Measurements from ENCODE around the gene SAYSD1. TPM values are rescaled to one million over a fixed set of nuclear protein-coding genes. Genes with fewer than 3 reads are reported as not detected.
A peak's percentile ranks its signal among the peaks of the same experiment; 100 is the strongest.
"Not testable (repeated sequence)": the region's sequence is repeated elsewhere in the genome, so short reads cannot be mapped to it uniquely, and the experiment has no call there.

The SAYSD1 gene
- 18.1 and 20.3 TPM in 2 replicates for total RNA-seq (2014; rRNA removed; shearing (Covaris generic))

- Histone ChIP-seq H3K27ac (peak within 1 kb of the TSS; percentile 85), H3K36me3 (0 out of 2 replicates have a peak, but pooled peaks cover 3% of the 10 kb centered on the region), H3K27me3 (no peaks in the 10 kb centered on the region), H3K9me3 (replicated peaks) (no peaks in the 10 kb centered on the region), H3K4me3 (peak within 1 kb of the TSS; percentile 76), H3K4me1 (peaks cover 3% of the 10 kb centered on the region)
- peak; percentile 91 to 94 for DNase-seq
Observed at GRCh38 chr6:39114704-39115599, at the start of gene SAYSD1. TSS of gene SAYSD1 (minus strand) at chr6:39115186. CDS start at chr6:39115089, 97 bp downstream.

DNA sequence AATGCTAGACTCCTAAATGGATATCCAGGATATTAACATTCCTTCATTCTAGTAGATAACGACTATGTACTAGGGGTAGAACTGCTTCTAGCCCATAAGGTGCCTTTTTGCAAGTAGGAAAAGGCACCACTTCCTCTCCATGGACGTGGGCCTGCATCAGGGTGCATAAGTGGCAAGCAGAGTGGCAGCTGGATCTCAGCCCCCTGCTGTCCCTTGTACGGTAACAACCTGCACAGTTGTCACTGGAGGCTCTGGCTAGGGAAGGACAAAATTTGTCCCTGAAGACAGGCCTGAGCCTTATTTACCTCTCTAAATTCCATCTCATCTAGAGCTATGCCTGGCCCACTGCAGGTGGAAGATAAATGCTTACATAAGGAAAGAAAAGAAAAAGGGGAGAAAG lies 42.5 kb upstream of the SAYSD1 start:
- 0 out of 2 replicates have a peak, but pooled peaks cover 3% of the 10 kb centered on the region for H3K9me3 ChIP-seq (replicated peaks)
- no peaks in the 10 kb centered on the region for H3K27me3 ChIP-seq
- no peaks in the 10 kb centered on the region for H3K36me3 ChIP-seq
- H3K4me3 ChIP-seq, result no peak overlapping the region
- no peak overlapping the region for H3K27ac ChIP-seq
- DNase-seq, result no peak
- H3K4me1 ChIP-seq, result no peaks in the 10 kb centered on the region

- Histone ChIP-seq H3K9me3 (replicated peaks) (0 out of 2 replicates have a peak, but pooled peaks cover 3% of the 10 kb centered on the region), H3K4me1 (no peaks in the 10 kb centered on the region), H3K27me3 (no peaks in the 10 kb centered on the region), H3K27ac (no peak overlapping the region), H3K36me3 (no peaks in the 10 kb centered on the region), H3K4me3 (no peak overlapping the region)
- no peak for DNase-seq
Observed at GRCh38 chr6:39156801-39157200, 41.8 kb upstream of the SAYSD1 start.

DNA sequence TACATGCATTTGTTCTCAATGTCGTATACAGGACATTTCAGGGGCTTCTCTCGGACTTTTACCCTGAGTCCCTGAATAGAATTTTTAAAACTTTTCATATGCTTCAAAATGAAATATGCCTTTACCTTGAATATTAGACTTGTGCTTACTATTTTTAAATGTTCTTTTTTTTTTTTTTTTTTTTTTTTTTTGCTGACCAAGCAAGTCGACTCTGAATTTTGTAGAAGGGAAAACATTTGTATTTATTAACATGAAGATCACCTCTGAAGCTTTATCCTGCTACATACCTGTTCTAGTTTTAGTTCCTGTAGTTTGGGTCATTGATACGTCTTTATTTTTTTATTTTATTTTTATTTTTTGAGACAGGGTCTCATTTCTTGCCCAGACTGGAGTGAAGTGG lies 39.7 kb upstream of the SAYSD1 start:
- Histone ChIP-seq H3K36me3 (no peaks in the 10 kb centered on the region), H3K4me1 (peaks cover 4% of the 10 kb centered on the region; the same call in 1 of the 2 replicates), H3K27ac (no peak overlapping the region), H3K4me3 (no peak overlapping the region), H3K27me3 (no peaks in the 10 kb centered on the region), H3K9me3 (replicated peaks) (no peaks in the 10 kb centered on the region)
- DNase-seq, result no peak

- Histone ChIP-seq H3K27me3 (no peaks in the 10 kb centered on the region), H3K4me3 (no peak overlapping the region), H3K36me3 (no peaks in the 10 kb centered on the region)
Observed at GRCh38 chr6:39153766-39154397, 38.9 kb upstream of the SAYSD1 start.

DNA sequence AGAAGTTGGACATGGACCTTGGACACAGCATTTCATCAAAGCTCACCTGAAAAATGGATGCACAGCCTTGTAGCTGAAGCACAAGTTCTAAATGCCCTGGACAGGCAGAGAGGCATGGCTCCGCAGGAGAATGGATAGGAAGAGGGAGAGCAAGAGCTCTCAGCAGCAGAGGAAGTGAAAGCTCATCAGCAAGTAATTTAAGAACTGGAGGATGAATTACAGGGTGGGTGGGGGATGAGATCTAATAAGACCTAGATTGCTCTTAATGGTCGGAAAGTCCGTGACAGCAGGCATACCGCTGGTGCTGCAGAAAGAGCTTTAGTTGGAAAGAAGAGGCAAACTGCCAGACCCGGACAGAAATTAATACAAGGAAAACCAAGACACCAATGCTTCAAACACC lies 37.3 kb upstream of the SAYSD1 start:
- no peaks in the 10 kb centered on the region for H3K27me3 ChIP-seq
- no peak for DNase-seq
- H3K27ac ChIP-seq, result no peak overlapping the region
- H3K4me1 ChIP-seq, result peaks cover 4% of the 10 kb centered on the region; the same call in 1 of the 2 replicates
- H3K9me3 ChIP-seq (replicated peaks), result no peaks in the 10 kb centered on the region
- no peak overlapping the region for H3K4me3 ChIP-seq
- H3K36me3 ChIP-seq, result no peaks in the 10 kb centered on the region

More at GRCh38 chr6:39153766-39154397, 38.9 kb upstream of the SAYSD1 start:
- DNase-seq, result no peak
- no peaks in the 10 kb centered on the region for H3K9me3 ChIP-seq (replicated peaks)
- peaks cover 4% of the 10 kb centered on the region; the same call in 1 of the 2 replicates for H3K4me1 ChIP-seq
- no peak overlapping the region for H3K27ac ChIP-seq

- Histone ChIP-seq H3K9me3 (replicated peaks) (no peaks in the 10 kb centered on the region), H3K27ac (no peak overlapping the region), H3K4me1 (peaks cover 4% of the 10 kb centered on the region; the same call in 1 of the 2 replicates), H3K36me3 (no peaks in the 10 kb centered on the region), H3K4me3 (no peak overlapping the region), H3K27me3 (no peaks in the 10 kb centered on the region)
- no peak for DNase-seq
Observed at GRCh38 chr6:39151211-39151610, 36.2 kb upstream of the SAYSD1 start.

DNA sequence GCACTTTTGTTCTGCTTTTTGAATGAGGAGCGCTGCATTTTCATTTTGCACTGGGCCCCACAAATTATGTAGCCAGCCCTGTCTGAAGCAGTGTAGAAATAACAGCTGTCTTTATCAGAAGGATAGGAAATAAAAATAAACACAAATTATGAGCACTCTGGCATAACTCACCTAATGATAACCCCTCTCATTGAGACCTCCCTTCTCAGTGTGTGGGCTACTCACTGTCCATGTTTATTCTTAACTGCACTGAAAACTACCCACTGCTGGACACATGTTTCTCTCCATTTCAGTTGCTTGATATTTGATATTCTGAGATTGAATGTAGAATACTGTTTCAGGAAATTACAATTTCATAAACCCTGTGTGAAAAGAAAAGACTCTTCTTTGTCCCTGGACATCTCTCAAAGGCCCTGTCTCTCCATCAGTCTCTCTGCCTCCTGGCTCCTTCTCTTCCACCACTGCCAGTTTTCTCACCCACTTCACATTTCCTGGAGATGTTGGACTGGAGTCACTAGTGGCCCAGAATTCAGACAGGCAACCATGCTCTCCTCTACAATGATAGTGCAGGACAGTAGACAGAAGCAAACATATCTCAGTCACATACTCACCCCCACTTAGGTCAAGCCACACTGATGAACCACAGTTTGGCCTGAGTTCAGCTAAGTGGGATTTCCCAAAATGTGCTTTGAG lies 29.6 kb upstream of the SAYSD1 start:
- Histone ChIP-seq H3K4me3 (no peak overlapping the region), H3K9me3 (replicated peaks) (0 out of 2 replicates have a peak, but pooled peaks cover 6% of the 10 kb centered on the region), H3K27ac (peak overlapping the region; percentile 63), H3K27me3 (no peaks in the 10 kb centered on the region), H3K4me1 (peaks cover 17% of the 10 kb centered on the region), H3K36me3 (no peaks in the 10 kb centered on the region)
- peak; percentile 32 to 71 for DNase-seq

DNA sequence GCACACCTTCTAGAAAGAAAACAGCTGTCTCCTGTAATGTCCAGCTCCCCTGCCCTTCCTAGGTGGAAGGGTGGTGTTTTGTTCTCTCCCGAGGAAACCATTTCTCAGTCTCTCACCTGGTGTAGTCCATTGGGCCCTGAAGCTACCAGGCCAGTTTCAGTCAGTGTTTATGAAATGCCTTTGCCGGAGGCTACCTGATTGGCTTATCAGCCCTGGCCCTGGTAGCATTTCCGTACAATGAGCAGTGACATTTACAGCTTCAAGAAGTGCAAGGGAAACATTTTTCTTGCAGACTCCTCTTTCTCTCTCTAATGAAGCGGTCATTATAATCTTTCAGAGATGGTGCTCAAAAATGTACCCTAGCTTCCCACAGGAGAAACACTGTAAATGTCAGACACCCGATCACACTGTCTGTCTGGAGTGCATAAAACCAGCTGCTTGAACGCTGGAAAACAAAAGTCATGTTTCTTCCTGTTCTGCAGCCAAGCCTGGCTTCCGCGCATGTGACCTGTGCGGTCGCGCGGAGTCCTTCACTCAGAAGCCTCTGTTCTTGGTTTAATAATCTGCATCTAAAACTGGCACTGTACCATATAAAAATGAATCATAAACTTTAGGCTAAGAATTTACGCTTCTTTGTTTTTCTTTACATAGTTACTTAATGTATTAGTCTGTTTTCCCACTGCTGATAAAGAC lies 28.4 kb upstream of the SAYSD1 start:
- Histone ChIP-seq H3K4me3 (no peak overlapping the region), H3K36me3 (no peaks in the 10 kb centered on the region), H3K4me1 (peaks cover 17% of the 10 kb centered on the region), H3K9me3 (replicated peaks) (0 out of 2 replicates have a peak, but pooled peaks cover 6% of the 10 kb centered on the region), H3K27me3 (no peaks in the 10 kb centered on the region), H3K27ac (peak overlapping the region; percentile 63)
- no peak for DNase-seq

- Histone ChIP-seq H3K4me3 (no peak overlapping the region), H3K4me1 (peaks cover 12% of the 10 kb centered on the region), H3K36me3 (no peaks in the 10 kb centered on the region), H3K27ac (no peak overlapping the region), H3K9me3 (replicated peaks) (0 out of 2 replicates have a peak, but pooled peaks cover 6% of the 10 kb centered on the region), H3K27me3 (no peaks in the 10 kb centered on the region)
- no peak for DNase-seq
Observed at GRCh38 chr6:39140556-39141167, 25.7 kb upstream of the SAYSD1 start.

GRCh38 chr6:39137245-39137644 lies 22.3 kb upstream of the SAYSD1 start:
- Histone ChIP-seq H3K4me1 (no peaks in the 10 kb centered on the region), H3K27me3 (no peaks in the 10 kb centered on the region), H3K36me3 (no peaks in the 10 kb centered on the region), H3K4me3 (no peak overlapping the region), H3K9me3 (replicated peaks) (no peaks in the 10 kb centered on the region), H3K27ac (no peak overlapping the region)
- DNase-seq, result peak; percentile 56 to 81

- H3K27me3 ChIP-seq; H3K27ac ChIP-seq; H3K36me3 ChIP-seq; H3K9me3 ChIP-seq (replicated peaks); H3K4me1 ChIP-seq; DNase-seq; H3K4me3 ChIP-seq: not testable (repeated sequence)
Observed at GRCh38 chr6:39136207-39136606, 21.2 kb upstream of the SAYSD1 start.

DNA sequence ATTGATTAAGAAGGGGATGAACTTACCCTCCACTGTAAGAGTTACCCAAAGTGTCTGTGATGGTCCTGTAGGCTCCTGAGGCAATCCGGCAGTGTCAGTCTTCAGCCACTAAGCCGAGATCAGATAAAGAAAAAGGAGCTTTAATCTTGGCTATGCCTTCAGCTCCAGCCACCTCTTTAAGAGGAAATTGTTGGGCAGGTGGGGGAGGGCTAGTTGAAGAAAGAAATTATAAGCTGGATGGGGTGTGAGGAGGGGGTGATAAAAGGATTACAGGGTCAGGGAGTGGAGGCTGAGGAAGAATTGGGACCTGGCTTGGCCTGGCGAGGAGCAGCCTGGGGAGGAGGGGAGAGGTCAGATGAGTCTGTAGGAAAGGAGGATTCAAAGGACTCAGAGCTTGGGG lies 19.8 kb upstream of the SAYSD1 start:
- not testable (repeated sequence) for H3K27me3 ChIP-seq; H3K4me3 ChIP-seq; H3K27ac ChIP-seq; H3K4me1 ChIP-seq; DNase-seq; H3K36me3 ChIP-seq; H3K9me3 ChIP-seq (replicated peaks)

DNA sequence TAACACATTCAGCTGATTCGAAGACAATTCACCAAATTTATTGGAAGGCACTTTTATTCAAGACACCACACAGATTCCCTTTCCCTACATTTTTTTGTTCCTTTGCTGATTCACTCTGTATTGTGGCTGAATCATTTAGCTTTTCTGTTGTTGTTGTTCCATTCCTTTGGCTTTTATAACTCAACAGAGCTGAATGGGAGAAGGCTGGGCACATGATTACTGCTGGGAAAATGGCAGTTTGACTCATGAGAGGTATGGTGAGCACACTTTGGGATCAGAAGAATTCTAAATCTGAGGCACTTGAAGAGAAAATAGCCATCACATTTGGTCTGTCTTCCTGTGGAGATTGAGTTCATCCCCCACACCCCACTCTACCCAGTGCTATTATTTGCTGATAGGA lies 15.7 kb upstream of the SAYSD1 start:
- H3K27ac ChIP-seq, result no peak overlapping the region
- H3K9me3 ChIP-seq (replicated peaks), result no peaks in the 10 kb centered on the region
- H3K4me1 ChIP-seq, result no peaks in the 10 kb centered on the region
- H3K27me3 ChIP-seq, result no peaks in the 10 kb centered on the region
- no peaks in the 10 kb centered on the region for H3K36me3 ChIP-seq
- no peak for DNase-seq
- H3K4me3 ChIP-seq, result no peak overlapping the region
